Left ventricle myocardium superior (tissue), 1 donor: ENCODE results near the gene VAV2. TPM values are rescaled to one million over a fixed set of nuclear protein-coding genes. Genes with fewer than 3 reads are reported as not detected.
A peak's percentile ranks its signal among the peaks of the same experiment; 100 is the strongest.

Experiments used
- ATAC-seq: fragments of 200-7000 bp; cut with Tn5 transposase; one replicate; pipeline ENCODE4 v1.9.1; 2020; ENCODE audit warnings: mild to moderate bottlenecking, moderate library complexity
- DNase-seq: peaks from one replicate; pipeline ENCODE4 v3.0.0-alpha.2; 2020
- intact Hi-C: fragments of 100-400 bp; cut with micrococcal nuclease; formaldehyde crosslinking; loops from one replicate; pipeline ENCODE4 v1.11.0; 2022
- total RNA-seq: library from RNA; stranded (reverse); fragmentation: NEBNext Ultra II Directional; extraction: Animal tissue kit (Norgen Biotek cat#: 25700); gene quantifications from one replicate; pipeline ENCODE4 v1.2.1, GENCODE V29; 2021
- donor health status: DM: no; HTN: yes; CAD: no; lungs with severe emphysema.

The VAV2 gene
- total RNA-seq, 1 donor from 2014 or later, result 6.1 TPM

DNA sequence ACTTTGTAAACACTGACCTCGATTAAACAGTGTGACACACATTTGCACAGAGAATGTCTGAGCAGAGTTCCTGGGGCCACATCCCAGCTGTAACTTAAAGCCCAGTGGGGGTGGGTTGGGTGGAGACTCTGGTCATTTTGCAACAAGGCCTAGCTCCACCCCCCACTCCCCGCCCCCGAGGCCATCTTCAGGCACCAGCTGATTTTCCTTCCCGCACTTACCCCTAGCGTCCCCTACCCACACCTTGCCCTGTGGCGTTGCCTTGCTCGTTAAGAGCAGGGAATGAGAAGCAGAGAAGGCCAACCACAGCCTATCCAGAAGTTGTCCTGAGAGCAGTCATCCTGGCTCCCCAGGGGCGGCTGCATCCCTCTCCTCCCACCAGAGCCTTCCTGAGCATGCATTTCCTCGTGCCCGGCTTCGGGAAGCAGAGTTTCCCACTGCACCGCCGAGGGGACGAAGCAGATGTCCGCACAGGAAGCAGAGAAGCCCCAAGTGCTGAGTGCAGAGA lies 152.2 kb downstream of the VAV2 start:
- DNase-seq (peak; percentile 60), ATAC-seq (peak; percentile 67)
- intact Hi-C loops, result no loop called here

DNA sequence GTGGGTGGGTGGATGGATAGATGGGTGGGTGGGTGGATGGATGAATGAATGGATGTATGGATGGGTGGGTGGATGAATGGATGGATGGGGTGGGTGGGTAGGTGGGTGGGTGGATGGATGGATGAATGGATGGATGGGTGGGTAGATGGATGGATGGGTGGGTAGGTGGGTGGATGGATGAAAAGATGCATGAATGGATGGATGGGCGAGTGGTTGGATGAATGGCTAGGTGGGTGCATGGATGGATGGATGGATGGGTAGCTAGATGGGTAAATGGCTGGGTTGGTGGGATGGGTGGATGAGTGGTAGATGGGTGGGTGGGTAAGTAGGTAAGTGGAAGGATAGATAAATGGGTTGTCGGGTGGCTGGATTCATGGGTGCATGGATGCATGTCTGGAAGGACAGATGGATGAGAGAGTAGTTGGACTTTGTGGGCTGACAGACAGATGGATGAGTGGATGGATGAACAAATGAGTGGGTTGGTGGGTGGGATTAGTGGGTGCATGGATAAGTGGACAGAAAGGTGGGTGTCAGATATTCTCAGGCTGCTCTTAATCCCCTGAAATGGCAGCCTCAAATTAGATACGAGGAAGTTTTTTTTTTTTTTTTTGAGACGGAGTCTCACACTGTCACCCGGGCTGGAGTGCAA lies 153.1 kb downstream of the VAV2 start:
- DNase-seq (no peak), ATAC-seq (no peak)
- intact Hi-C loops, result no loop called here

DNA sequence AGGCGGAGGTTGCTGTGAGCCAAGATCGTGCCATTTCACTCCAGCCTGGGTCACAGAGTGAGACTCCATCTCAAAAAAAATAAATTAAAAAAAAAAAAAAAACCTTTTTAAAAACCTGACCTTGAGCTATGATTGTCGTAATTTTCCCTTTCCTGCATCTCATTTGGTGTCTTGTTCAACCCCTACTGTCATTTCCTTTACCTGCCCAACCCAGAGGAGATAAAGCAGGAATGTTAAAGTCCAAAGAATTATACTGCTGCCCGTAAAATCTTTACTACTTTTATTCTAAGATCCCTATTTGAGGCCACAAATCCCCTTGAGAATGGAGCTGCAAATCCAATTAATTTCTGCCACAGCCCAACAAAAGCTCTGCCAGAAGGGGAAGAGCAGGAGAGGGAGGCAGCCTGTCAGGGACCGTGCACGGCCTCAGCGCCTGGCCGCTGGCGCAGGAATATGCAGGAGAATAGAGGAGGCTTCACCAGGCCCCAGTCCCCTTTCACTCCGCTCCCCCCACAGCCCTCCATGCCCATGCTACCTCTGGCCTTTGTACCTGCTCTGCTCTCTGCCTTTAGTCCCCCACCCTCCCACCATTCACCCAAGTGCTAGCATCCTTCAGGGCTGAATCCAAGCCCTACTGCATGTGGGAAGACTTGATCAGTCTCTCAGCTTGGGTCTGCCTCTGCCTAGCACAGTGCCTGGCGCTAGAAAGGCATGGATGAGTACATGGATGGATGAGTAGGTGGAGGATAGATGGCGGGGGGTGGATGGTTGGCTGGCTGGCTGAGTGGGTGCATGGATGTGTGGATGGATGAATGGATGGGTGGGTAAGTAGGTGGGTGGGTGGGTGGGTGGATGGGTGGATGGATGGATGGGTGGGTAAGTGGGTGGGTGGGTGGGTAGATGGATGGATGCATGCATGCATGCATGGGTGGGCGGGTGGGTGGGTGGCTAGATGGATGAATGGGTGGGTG lies 154.2 kb downstream of the VAV2 start:
- no peak for DNase-seq

DNA sequence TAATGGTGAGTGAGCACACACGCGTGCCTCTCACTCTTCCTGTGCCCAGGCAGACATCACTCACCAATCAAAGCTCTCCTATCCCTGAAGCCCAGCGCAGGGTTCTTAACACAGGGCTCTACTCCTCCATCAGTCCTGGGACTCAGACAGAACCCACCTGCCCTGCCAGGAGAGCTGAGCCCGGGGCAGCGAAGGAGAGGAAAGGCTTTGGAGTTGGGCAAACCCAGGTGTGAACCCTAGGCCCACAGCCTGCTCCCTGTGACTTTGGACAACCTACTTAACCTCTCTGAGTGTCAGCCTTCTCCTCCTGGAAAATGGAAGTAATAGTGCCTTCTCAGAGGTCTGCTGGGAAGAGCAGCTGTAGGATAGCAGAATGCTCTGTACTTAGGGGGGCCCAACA lies 155.3 kb downstream of the VAV2 start:
- no peak for ATAC-seq
- DNase-seq, result no peak
- intact Hi-C loops, result no loop called here

More for the DNA sequence above, 154.2 kb downstream of the VAV2 start:
- ATAC-seq, result no peak
- intact Hi-C loops, result no loop called here

DNA sequence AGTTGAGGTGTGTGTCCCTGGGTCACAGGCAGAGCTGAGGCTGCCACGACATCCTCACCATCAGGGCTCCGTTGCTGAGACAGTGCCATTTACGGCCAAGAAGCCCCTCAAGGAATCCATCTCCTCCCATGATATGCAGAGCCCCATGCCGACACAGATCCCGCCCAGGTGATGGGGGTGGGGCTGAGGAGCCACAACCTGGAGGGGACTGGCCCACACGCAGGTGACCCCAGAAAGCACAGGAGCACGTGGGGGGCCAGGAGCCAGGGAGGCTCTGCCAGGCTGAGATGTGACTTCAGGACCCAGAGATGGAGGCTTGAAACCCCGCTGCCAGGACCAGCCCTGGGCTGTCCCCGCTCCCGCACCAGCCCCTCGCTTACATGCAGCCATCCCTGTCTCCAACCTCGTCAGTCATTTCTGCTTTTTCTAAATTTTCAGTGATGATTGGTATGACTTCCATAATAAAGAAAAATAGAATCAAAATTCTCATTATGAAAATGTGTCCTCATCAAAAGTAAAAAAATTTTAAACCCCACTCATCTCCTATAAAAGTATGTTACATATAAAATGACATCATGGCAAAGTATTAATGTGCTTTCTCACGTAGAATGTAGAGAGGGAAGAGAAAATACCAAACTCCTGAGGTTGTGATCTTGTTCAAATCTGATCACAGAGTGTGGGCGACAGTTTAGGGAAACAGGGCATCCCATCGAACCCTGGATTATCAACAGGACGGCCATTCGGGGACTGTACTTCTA lies 155.9 kb downstream of the VAV2 start:
- DNase-seq (no peak), ATAC-seq (no peak)
- intact Hi-C loops, result no loop called here

DNA sequence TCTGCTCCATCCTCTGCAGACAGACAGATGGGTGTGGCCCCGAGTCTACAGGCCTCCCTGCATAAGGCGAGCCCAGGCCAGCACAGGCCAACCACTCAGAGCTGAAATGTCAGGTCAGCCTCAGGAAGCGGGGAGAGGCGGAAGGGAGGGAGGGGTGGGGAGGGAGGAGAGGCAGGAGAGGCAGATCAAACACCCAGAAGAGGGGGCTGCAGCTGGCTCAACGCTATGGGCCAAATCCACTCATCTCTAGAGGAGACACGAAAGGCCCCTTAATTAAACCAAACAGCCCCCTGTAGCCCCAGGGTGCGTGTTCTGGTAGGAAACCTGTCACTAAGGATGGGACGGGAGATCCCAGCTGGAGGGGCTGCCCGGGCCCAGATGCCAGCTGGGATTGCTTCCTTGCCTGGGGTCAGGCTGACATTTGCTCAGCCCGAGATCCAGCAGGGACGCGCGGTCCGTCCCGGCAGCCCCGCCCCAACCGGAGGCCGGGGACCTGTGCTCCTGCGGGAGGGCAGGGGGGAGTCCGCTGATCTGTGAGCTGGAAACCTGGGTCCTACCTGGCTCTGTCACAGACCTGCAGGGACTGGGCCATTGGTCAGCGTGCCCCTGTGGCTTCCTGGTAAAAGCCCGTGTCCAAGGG lies 156.7 kb downstream of the VAV2 start:
- ATAC-seq, result no peak
- intact Hi-C loops, result no loop called here
- no peak for DNase-seq

DNA sequence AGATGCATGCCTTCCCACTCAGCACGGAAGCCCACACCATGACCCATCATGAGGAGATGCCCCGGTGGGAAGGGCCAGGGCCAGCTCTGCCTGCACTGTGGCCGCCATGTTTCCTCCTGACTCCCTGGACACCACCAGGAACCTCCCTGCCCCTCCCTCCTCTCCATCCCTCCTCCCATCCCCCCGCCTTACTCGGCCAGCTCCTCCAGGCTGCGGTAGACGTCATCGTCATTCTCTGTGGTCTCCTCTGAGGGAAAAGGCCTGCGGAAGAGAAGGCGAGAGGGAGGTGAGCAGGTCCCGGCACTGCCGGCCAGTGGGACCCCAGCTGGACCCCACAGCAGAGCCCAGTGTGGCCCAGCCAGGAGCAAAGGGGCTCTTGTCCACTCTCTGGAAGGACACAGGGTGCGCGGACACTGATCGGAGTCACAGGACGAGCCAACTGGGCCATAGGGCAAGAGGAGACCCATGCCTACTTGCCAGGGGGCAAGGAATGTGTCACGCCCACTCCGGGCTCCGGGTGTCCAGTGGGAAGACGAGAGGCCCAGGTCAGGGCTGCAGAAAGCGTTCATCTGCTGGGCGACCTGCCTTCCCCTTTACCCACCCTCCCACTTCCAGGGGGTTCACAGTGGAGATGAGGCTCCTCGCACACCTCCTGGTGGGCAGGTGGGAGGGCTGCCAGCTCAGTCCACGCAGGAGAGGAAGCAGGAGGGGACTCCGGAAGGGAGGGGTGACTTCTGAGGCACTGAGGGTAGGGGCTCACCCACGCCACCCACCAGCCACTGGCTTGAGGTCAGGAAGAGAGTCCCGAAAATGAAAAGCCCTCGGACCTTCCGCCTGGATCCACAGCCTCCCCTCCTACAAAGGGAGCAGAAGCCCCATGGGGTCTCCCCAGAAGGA lies 157.8 kb downstream of the VAV2 start:
- ATAC-seq (no peak), DNase-seq (no peak)
- intact Hi-C loops, result no loop called here

DNA sequence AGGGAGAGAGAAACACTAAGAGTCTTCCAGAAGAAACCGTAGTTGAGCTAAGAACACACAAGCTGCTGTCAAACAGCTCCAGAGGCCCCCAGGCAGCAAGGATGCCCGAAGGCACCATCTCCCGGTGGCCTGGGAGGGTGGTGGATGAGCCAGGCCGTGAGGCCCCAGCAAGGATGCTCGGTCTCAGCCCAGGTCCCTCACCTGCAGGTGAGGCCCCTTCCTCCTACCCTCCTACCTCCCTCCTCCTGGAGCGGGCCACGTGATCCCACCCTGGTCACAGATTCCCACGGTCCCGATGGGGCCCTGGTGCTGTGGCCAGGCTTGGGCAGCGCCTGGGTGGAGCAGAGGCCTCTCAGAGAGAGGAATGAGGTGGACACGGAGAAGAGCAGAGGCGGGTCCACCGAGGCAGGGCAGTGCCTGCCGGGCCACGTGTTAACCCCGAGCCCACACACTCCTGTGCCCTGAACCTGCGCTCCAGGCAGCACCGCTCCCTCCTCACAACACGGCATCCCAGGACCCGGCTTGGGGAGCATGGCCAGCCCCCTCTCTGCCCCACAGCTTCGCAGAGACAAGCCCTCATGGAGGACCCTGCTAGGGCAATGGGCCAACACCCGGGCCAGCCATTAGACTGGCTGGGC lies 158.6 kb downstream of the VAV2 start:
- no peak for ATAC-seq
- no peak for DNase-seq
- intact Hi-C loops, result no loop called here

DNA sequence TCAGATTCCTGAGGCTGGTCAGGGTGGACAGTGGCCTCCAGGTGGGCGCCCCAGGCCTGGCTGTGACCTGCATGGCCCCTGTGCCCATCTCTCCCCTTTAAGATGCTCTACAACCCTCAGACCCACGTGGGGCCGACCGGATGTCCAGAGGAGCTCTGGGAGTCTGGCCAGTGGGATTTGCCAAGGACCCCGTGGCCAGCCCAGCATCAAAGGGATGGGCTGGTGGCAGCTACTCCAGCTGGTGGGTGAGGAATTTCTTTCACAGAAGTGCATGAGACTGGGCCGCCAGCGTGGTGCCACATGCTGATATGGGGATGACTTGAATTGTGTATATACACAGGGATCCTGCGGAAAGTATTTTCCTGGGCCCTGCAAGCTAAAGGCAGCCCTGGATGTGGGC lies 159.2 kb downstream of the VAV2 start:
- intact Hi-C loops, result no loop called here
- no peak for DNase-seq

DNA sequence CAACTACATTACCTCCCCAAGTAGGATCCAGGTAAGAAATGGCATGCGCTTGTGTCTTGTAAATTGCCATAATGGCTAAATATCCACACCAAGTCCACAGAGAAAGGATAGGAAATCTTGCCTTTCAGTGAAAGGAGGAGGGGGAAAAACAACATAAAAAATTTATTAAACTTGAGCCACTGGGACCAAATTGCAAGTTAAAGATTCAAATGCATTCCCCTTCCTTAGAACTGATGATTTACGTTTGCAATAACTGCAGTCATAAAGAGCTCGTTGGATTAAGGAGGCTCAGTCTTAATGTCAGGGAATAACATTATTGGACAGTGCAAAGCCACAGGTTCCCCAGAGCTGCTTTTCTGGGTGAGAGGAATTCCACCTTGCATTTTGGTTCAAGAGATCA lies 161.4 kb downstream of the VAV2 start:
- intact Hi-C loops, result no loop called here
- DNase-seq (no peak), ATAC-seq (no peak)

More for the DNA sequence above, 159.2 kb downstream of the VAV2 start:
- no peak for ATAC-seq

DNA sequence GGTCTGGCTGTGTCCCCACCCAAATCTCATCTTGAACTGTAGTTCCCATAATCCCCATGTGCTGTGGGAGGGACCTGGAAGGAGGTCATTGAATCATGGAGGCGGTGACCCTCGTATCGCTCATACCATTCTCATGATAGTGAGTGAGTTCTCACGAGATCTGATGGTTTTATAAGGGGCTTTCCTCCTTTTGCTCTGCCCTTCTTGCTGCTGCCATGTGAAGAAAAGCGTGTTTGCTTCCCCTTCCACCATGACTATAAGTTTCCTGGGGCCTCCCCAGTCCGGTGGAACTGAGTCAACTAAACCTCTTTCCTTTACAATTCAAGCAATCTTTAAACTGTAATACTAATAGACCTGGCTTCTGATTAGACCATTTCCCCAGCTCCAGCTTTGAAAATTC lies 161.8 kb downstream of the VAV2 start:
- intact Hi-C loops, result no loop called here
- ATAC-seq (no peak), DNase-seq (no peak)

DNA sequence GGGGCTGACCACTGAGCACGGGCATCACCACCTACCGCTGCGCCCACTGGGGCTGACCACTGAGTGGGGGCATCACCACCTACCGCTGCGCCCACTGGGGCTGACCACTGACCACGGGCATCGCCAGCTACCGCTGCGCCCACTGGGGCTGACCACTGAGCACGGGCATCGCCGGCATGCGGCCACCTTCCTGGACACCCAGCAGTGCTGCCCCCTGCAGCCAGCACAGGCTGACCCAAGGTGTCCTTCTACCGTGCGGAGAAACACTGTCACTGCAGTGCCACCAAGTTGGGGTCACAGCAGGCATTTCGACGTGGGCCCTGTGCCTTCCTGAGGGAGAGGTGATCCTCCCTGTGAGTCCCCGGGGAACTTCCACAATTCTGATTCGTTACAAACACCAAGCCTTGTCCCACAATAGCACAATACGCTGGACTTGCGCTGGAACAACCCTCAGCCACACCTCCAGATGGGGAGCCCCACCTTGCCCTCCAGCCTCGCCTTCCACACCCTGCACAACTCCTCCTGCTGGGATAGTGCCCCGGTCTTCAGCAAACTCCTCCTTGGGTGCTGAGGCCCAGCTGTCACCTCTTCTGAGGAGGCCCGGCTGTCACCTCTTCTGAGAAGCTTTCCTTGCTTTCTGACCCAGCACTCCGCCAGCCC lies 163.7 kb downstream of the VAV2 start:
- no peak for ATAC-seq
- DNase-seq, result peak; percentile 17
- intact Hi-C loops, result no loop called here

DNA sequence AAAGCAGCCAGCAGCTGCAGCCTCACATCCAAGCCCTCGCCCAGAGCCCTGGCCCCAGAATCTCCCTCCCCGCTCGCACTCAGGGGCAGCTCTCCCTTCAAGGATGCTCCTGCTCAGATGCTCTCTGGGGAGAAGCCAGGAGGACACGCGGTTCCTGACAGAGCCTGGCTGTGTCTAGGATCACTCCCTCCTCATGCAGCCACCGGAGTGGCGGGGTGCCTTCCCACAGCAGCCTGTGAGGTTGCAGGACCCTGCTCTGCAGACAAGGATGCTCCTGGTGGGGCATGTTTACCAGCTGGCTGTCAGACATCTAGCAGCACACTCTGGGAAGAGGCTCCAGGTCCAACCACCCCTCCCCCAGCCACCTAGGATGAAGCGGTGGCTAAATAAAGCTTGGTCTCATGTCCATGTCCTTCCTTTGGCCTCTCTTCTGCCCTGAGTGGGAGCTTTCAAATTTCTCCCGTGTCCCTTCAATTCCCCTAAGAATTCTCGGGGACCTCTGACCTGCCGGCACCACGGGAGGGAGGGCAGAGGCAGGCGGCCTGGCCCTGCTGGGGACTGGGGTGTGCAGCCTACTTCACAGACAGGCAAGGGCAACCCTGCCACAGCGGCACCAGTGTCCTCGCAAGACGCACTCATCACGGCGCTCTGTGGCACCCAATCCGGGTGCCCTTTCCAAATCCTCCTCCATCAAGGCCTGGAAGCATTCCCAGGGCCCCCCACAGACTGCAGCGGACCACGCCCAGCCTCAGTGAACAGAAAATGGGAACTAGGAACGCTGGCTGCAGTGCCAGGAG lies 165.6 kb downstream of the VAV2 start:
- peak; percentile 19 for DNase-seq
- ATAC-seq, result peak; percentile 72
- intact Hi-C loops, result no loop called here

DNA sequence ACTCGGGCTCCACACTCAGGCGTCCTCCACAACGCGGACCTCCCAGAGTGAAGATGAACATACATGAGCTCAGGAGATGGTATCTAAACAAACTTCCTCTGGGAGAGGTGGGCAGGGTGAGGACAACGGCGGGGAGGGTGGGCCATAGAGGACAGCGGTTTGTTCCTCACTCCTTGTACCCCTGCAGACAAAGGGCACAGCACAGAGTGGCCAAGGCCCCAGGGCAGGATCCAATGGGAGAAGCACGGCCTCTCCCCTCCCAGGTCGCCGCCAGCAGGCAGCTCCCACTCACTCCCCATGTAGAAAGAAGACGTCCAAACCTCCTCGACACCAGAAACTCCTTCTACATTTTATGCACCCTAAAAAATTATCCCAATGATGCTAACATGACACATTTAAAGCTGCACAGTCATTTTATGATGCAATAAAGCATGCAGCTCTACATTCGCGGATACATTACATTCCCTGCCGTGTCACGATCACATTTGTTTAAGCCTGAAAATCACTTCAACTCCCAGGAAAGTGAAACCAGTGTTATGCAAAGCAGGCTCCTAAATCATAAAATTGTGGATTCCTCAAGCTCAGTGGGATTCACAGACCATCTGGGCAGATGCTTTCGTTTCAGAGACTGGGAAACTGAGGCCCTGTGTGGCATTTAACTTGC lies 166.4 kb downstream of the VAV2 start:
- ATAC-seq (no peak), DNase-seq (no peak)
- intact Hi-C loops, result no loop called here

DNA sequence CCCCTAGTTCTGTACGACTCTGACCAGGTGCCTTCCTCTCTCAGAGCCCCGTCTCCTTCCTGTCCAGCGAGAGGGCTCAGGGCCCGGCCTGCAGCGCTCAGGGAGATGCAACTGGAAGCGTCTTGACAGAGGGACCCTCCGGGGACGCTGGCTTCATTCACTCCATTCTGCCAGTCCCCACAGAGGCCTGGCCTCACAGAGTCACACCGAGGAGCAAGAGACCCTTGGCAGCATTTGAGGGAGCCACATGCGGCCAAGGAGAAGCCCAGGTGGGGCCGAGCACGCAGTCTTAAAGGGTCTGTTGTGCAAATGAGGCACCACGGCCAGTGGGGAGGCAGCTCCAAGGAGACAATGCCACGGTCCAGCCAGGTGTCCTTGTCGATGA lies 167.3 kb downstream of the VAV2 start:
- DNase-seq, result no peak
- intact Hi-C loops, result no loop called here
- ATAC-seq, result no peak
